MM.1S (cell line): ENCODE measurements around the gene CHTOP.

Source experiments
- EZH2 ChIP-seq: fragments of 300-600 bp; sonication (generic); optimal IDR thresholded peaks from 2 replicates; pipeline ENCODE3; 2017; ENCODE audit warnings: low read depth, mild to moderate bottlenecking, antibody characterized with exemption, low read length, mixed read lengths
- EZH2phosphoT487 ChIP-seq: fragments of 300-600 bp; sonication (generic); IDR thresholded peaks from 2 replicates; pipeline ENCODE4 v1.6.1; 2018; ENCODE audit warnings: antibody characterized with exemption, low read length
- TF ChIP-seq, protein P1 (sequence below): fragments of 300-600 bp; sonication (generic); IDR thresholded peaks from 2 replicates; pipeline ENCODE4 v1.5.1; 2016; ENCODE audit warnings: antibody characterized with exemption, low read length, mixed read lengths

DNA sequence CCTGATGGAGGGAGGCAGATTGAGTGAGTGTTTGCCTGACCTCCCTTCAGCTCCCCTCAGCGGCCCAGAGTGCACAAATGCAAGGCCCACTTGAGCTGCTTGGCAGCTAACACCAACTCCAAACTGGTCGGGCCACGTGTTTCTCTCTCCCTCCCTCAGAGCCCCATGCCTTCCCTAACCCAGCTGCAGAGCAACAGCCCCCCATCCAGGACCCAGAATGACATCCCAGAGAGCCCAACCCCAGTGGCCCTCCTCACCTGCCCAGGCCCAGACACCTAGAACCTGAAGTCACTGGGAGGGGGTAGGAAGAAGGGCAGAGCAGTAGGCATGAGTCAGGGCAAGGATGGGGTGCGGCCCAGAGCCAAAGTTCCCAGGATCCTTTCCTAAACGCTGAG lies 17.0 kb upstream of the CHTOP start:
- TF ChIP-seq, protein P1, sequence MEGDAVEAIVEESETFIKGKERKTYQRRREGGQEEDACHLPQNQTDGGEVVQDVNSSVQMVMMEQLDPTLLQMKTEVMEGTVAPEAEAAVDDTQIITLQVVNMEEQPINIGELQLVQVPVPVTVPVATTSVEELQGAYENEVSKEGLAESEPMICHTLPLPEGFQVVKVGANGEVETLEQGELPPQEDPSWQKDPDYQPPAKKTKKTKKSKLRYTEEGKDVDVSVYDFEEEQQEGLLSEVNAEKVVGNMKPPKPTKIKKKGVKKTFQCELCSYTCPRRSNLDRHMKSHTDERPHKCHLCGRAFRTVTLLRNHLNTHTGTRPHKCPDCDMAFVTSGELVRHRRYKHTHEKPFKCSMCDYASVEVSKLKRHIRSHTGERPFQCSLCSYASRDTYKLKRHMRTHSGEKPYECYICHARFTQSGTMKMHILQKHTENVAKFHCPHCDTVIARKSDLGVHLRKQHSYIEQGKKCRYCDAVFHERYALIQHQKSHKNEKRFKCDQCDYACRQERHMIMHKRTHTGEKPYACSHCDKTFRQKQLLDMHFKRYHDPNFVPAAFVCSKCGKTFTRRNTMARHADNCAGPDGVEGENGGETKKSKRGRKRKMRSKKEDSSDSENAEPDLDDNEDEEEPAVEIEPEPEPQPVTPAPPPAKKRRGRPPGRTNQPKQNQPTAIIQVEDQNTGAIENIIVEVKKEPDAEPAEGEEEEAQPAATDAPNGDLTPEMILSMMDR = no peak
- TF ChIP-seq EZH2phosphoT487 = no peak
- TF ChIP-seq EZH2 = no peak
